ENCODE measurements around the gene SEMA4C.

Gene SEMA4C

DNA sequence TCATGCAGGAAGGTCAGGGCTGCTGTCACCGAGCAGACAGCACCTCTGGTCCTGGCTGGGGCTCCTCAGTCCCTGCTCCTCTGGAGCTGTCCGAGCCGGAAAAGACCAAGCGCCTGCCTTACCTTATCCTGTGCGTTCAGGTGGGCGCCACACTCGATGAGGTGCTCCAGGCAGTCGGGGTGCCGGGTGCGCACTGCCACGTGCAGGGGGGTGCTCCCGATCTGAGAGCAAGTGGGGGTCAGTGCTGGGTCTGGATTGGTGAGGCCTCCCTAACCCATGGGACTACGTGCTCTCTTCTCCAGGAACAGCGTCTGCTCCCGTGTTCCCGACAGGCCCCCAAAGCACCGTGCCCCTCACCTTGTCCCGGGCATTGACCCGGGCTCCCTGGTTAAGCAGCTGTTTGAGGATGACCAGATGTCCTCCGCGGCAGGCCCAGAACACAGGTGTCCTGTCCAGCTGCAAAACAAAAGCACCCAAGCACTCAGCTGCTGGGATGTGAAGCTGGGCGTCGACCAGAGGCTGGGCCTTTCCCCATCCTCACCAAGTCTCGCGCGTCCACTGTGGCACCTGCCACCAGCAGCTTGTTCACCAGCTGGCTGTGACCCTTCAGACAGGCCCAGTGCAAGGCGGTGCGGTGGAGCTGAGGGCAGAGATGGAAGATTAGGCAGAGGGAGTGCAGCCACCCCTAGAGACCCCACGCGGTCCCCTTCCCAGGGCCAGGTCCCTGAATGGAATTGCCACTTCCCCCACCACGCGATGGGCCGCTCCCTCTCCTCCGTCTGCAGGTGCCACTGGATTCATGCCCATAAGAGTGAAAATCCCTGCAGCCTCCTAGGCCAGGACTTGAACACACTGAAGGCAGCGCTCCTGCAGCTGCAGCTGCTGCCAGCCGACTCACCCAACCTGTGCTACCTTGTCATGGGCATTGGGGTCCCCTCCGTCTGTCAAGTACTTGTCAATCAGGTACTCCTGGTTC is 29.7 kb downstream of the SEMA4C start:
- no peak for DNase-seq

GRCh38 chr2:96839293-96839874 is 30.5 kb downstream of the SEMA4C start:
- DNase-seq = no peak

DNA sequence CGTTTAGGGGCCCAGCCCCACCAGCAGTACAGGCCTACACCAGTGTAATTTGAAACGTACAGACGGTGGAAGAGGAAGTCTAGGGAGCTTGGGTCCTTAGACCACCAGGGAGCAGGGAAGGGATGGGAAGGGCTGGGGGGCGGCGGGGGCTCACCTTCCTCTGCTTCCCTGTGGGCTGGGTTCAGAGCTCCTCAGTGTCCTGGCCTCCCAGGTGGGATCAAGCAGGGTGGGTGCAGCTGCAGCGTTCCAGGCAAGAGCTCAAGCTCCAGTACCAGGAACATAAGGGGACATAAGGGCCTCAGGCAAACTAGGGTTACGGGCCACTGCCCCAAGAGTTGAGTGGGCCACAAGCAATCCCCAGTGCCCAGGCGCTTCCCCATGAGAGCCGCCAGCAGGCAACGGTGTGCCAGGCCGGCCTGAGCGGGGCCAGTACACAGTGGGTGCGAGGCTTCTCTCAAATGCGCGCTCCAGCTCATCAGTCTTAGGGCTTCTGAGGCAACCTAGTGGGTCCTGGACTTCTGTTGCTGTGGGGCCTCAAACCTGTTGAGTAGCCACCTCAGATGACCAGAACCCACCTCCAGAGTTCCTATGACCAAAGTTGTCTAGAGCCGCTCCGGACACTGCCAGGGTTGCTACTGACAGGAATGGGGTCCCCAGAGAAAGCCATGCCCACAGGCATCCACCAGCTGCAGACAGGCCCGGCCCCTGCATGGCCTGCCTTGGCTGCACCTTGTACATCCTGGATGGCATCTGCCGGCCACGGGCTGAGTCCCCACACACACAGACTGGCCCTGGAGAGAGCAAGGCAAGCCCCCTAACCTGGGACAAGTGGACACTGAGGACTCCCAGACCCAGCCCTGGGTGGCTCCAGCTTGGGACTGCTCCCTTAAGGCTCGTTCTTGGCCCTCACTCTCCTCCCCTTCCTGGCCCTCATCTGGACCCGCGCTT is 31.3 kb downstream of the SEMA4C start:
- DNase-seq = no peak

DNA sequence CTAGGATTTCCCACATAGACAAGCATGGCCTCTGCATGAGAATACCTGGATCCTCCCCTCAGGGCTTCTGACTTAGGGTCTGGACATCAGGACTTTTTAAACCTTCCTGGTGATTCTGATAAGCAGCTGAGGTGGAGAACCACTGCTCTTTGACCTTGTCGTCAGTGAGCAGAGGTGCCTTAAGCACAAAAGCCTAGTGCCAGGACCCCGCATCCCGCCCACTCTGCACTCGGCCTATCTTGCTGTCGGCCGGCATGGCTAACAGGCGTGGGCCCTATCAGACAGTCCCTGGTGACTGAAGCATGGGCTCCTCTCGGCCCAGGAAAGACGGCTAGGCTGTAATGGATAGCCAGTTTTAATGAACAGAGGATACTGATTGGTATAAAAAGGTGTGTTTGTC is 32.3 kb downstream of the SEMA4C start:
- no peak for DNase-seq

DNA sequence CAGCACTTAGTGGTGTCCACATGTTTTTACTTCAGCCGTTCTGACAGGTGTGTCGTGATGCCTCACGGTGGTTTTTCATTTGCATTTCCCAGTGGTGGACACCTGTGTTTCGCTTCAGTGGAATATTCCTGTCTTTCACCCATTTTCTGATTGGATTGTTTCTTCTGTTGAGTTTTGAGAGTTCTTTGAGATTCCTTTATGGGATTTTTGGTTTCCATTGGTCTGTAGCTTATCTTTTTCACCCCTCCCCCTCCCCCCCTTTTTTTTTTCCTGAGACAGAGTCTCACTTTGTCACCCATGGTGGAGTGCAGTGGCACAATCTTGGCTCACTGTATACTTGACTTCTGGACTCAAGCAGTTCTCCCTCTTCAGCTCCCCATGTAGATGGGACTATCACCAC is 34.0 kb downstream of the SEMA4C start:
- no peak for DNase-seq

- no peak for DNase-seq
Observed at GRCh38 chr2:96832754-96833507, 36.9 kb downstream of the SEMA4C start.

- DNase-seq = no peak
Observed at GRCh38 chr2:96832408-96832753, 37.5 kb downstream of the SEMA4C start.

DNA sequence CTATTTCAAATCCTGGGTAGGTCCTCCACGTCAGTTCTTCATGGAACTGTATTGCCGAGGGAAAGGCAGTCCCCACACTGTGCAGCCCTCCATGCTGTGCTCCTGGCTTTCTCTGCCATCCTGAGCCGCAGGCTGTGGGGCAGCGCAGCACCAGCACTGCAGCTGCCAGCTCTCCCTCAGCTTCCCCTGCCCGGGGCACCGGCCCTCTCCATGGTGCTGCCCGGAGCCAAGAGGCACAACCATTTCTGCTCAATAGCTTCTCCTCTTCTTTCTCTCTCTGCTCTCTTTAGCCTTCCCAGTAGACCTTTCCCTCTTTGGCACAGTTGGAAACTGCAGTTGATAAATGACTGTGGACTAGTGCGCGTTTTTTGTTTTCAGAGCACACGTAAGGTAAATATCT is 38.2 kb downstream of the SEMA4C start:
- no peak for DNase-seq

- no peak for DNase-seq
Observed at GRCh38 chr2:96830044-96830562, 39.8 kb downstream of the SEMA4C start.

- no peak for DNase-seq
Observed at GRCh38 chr2:96828874-96829273, 41.0 kb downstream of the SEMA4C start.

DNA sequence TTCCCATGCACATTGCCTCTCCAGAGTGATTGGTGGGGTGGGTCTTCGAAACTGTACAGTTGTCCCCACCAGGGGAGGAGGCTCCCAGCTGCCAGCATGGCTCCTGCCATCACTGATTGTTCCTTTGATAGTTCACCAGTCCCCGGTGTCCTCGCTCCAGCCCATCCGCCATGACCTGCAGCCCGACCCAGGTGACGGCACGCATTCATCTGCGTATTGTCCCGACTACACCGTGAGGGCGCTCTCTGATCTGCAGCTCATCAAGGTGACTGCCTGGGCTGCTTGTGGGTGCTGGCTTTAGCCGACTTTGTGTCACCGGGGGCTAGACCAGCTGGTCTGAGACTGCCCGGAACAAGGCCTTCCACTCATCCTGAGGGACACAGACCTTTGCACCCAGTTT is 41.4 kb downstream of the SEMA4C start:
- DNase-seq = no peak

DNA sequence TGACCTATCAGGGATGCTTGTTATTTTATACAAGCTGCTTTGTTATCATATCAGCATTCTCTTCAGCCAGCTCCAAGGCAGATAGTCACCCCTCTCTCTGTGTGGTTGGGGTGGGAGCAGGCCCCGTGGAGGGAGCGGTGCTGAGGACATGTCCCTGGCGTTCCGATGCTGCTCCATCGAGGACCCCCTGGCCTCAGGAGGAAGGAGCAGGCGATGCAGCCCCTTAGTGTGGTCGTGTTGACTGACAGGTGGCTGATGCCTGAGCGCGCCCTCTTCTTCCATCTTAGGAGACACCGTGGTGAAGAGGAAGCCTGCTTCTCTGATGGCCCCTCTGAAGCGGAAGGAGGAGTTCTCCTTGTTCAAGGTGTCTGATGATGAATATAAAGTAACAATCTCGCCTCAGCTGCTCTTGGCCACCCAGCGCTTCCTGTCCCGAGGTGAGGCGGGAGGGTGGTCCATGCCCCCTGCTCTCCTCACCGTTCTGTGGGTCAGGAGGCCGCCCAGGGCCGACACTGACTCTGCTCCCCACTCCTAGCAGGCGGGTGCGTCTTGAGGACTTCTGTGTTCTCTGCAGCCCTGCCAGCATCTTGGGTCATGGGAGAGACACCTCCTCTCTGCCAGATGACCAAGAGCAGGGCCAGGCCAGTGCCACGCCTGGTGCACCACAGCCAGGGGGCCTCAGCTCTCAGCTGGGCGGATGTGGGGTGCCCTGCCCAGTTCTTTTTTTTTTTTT is 43.2 kb downstream of the SEMA4C start:
- DNase-seq = no peak

- no peak for DNase-seq
Observed at GRCh38 chr2:96825057-96825456, 44.8 kb downstream of the SEMA4C start.

GRCh38 chr2:96824079-96824870 is 45.6 kb downstream of the SEMA4C start:
- no peak for DNase-seq

DNA sequence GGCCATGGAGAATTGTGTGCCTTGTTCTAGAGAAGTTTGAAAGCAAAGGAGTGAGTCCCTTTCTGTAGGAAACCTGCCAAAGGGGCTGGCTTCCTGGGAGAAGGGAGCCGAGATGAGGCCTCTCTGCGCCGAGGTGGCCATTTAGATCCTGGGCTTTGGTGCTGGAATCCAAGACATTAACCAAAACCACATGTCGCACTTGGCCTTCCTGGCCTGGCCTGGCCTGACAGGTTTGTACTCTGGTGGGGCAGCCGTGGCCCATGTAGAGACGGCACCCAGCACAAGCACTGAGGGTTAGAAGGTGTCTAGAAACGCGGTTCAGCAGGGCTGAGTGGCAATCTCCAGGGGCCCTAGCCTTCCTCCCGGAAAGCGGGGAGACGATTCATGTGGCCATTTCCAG is 46.7 kb downstream of the SEMA4C start:
- DNase-seq = no peak

DNA sequence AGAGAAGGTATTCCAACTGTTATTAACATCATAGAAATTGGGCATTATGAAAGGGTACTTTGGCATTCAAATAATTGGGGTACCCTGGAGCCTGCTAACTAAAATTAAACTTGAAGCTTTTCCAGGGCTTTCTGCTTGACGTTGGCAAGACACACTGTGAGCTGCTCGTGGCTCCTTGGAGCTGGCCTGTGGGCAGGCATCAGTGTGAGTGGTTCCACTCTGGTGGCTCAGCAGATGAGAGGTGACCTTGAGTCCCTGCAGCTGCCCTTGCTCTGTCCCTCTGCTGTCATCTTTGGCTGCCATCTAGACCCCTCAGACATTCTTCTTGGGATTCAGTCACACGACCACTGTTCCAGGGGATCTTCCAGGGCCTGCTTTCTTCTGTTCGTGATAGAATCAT is 47.1 kb downstream of the SEMA4C start:
- no peak for DNase-seq

- no peak for DNase-seq
Observed at GRCh38 chr2:96821113-96821675, 48.7 kb downstream of the SEMA4C start.

GRCh38 chr2:96819876-96820511 is 49.9 kb downstream of the SEMA4C start:
- no peak for DNase-seq

DNA sequence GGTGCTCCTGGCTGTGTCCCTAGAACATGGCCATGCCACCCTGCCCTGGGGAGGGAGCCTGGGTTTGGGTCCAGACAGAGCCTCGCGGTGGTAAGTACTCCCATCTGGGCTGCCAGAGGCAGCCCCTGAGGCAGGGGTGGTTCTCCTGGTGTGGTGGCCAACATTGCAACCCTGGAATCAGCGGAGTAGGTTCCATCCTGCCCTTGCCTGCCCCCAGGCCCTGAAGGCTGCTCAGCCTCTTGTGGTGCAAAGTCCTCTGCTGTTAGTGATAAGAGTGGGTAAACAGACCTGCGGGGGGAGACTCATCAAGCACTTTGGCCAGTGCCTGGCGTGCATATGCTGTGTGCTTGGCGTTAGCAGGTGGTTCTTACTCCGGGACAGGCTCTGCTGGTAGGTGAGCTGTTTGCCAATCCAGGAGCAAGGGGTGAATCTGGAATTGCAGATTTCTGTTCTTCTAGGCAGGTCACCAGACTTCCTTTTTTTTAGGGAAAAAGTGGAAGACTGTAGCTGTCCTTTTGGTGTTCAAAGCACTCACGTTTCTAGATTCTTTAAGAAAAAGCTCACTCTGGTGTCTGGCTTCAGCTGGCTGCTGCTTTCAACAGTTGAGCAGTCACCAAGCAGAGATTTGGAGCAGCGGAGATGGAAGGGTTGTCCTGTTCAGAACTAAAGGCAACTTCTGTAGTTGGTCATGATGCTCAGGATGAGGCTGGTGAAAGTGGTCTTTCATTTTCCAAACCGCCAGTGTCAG is 50.6 kb downstream of the SEMA4C start:
- no peak for DNase-seq

Measured in cortex of kidney (tissue), 1 donor.